HG02943 (cell line): Measurements from ENCODE around the gene ADCY3.

Source experiments
- ATAC-seq: cut with Tn5 transposase; IDR thresholded peaks from one replicate; pipeline ENCODE4 v1.9.1; 2021; ENCODE audit warnings: mild to moderate bottlenecking, low read depth, moderate library complexity; ENCODE audit not compliant: unreplicated experiment

ADCY3 gene

GRCh38 chr2:24878341-24878740, 41.7 kb downstream of the ADCY3 start:
- ATAC-seq, result no peak

GRCh38 chr2:24877646-24878045, 42.4 kb downstream of the ADCY3 start:
- ATAC-seq, result no peak

DNA sequence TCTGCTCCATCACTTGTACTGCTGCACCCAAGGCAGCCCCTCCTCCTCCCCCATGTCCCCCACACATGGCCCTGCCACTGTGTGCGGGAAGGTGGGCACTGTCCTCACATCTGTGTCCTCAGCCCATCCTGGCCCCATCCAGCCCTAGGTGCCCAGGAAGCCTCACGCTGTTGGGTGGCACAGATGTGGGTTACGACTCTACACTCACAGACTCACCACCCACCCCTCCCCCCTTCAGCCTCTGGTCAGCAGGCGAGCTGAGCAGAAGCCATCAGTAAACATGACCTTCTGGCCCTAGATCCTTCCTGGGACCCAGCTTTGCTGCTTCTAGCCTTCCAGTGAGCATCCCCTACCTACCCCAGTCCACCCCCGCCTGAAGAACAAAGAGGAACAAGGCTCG, 43.0 kb downstream of the ADCY3 start:
- ATAC-seq, result no peak

GRCh38 chr2:24875901-24876300, 44.1 kb downstream of the ADCY3 start:
- no peak for ATAC-seq

DNA sequence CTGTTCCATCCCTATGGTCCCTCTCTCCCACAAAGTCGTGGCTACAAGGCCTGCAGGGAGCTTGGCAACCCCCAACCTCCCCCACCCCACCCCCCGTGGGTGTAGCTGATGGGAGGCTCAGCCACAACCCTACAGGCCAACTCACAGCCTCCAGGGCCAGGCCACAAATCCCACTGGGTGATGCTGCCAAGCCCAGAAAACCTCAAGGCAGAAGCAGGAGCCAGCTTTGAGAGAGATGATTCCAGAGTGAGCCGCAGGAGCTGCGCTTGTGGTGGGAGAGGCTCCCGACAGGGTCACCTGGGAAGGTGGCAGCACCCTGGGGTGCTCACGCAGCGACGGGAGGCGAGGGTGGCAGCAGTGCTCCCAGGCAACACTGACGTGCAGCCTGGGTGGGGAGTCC, 44.8 kb downstream of the ADCY3 start:
- no peak for ATAC-seq

- no peak for ATAC-seq
Measured at GRCh38 chr2:24874035-24874434, 46.0 kb downstream of the ADCY3 start.

DNA sequence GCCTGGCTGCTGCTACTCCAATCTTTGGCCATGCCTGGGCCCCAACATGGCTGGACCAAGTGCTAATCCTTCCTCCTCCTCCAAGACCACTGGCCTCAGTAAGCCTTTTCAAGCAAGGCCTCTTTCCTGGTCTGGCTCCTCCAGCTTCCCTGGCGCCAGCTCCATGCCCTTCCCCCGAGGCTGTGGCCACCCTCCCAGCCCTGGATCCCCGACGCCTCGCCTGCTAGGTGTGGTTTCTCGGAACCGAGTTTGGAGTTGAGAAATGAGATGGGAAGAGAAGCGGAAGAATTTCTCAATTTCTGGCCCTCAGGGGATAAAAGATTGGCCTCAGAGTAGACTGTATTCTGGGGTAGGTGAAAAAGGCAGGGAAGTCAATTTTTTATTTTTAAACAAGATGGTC, 46.4 kb downstream of the ADCY3 start:
- no peak for ATAC-seq

DNA sequence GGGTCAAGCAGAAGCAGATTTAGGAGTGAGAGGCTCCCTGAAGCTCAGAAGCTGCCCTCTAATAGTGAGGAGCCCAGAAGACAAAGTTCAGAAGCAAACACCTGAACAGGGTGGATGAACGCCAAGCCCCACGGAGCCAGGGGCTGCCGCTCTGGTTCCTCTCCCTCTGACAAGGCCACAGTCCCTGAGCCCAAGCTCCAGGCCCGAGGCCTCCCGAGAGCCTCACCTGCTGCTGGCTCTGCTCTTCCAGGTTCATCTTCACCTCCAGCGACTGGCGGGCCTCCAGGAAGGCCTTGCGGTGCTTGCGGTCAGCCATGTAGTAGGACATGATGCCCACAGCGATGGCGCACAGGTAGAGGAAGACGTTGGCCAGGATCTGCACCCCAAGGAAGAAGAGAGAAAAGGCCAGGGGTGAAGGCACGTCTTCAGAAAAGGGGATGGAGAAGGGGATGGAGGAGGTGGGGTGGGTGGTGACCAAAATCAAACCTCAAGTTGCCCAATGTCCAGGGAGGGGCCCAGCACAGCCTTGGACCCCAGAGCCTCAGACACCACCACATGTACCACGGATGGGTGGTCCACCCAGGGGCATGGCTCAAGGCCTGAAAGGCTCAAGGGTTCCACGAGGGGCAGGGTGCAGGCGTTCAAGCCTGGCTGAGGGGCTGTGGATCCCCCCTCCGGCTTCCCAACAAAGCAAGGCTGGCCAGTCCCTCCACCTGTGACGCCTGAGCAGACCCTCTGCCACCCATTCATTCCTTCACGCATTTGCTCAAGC, 47.5 kb downstream of the ADCY3 start:
- ATAC-seq, result no peak

GRCh38 chr2:24871852-24872333, 48.1 kb downstream of the ADCY3 start:
- no peak for ATAC-seq

DNA sequence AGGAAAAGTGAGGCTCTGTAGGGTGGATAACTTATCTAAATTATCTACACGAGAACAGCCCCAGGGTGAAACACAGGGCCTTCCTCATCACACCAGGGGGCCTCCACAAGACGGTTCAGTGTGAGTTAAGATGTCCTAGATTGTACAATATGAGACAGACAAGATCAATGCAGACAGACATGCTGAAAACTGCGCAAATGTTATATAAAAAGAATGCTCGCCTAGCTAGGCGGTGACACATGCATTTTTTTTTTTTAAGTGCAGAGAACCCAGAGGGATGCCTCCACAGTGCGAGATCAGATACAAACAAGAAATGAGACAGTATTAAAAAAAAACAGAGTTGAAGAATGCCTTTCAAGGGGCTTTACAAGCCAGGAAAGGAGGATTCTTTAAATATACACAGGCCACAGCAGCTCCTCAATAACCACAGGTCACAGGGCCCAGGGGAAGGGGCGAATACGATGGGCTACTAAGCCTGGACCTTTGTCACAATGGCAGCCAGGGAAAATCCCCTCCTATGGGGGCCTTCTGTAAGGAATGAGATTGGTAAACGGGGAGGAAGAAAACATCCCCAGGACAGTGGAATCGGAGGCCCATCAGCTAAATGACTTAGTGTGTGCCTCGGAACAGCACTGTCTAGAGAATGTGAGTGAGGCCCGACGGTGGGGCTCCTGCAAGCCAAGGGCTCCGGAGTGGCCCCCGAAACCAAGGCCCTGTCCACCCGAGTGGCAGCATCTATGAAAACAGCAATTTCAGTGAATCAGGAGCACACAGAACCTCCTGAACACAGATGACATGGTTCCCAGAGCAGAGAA, 48.9 kb downstream of the ADCY3 start:
- no peak for ATAC-seq

GRCh38 chr2:24870440-24870839, 49.6 kb downstream of the ADCY3 start:
- no peak for ATAC-seq

- ATAC-seq, result no peak
Measured at GRCh38 chr2:24866946-24867345, 53.1 kb downstream of the ADCY3 start.

DNA sequence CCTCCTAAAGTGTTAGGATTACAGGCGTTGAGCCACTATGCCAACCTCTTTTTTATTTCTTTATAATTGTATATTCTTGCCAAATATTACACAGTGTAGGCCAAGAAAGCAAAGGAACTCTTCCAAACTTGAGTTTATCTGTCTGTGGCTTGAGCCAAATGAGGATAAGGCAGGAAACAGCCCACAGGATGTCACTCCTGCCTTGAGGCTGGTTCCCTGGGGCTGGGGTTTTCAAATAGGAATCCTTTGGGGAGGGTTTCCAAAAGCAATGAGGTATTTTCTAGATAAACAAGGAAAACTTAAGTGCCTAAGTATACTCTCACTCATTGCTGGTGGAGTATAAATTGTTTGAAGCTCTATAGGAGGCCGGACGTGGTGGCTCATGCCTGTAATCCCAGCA, 56.4 kb downstream of the ADCY3 start:
- ATAC-seq, result no peak

DNA sequence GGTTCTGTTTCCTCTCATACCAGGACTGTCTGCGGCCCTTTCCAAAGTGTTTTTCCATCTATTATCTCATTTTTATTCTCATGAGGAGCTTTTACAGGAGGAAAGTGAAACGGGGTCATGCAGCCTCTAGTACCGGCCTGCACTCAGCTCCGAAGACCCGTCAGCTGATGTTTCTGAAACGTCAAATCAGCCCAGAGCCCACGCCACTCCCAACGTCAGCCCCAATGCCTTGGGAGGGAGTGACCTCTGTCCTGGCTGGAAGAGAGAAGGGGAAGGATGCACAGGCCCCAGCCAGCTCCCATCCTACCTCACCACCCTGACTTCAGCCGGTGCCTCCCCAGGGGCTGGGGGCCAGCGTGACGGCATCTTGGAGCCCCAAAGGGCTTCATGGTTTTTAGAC, 58.5 kb downstream of the ADCY3 start:
- no peak for ATAC-seq

DNA sequence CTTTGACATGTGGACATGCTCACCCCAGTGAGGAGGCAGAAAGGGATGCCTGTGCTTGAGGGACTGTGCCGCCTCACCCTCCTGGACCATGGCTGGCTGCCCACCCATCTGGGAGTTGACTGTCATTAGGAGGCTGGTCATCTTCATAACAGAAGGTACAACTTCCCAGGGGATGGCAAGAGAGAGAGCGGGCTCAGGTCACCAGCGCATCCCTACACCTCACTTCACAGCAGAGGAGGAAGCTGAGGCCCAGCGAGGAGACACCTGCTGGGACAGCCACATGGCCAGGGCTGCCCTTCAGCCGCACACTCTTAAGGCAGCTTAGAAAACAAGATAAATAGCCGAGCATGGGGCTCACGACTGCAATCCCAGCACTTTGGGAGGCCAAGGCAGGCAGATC, 59.4 kb downstream of the ADCY3 start:
- no peak for ATAC-seq

GRCh38 chr2:24859968-24860600, 60.0 kb downstream of the ADCY3 start:
- ATAC-seq, result no peak

- no peak for ATAC-seq
Measured at GRCh38 chr2:24858996-24859395, 61.0 kb downstream of the ADCY3 start.

DNA sequence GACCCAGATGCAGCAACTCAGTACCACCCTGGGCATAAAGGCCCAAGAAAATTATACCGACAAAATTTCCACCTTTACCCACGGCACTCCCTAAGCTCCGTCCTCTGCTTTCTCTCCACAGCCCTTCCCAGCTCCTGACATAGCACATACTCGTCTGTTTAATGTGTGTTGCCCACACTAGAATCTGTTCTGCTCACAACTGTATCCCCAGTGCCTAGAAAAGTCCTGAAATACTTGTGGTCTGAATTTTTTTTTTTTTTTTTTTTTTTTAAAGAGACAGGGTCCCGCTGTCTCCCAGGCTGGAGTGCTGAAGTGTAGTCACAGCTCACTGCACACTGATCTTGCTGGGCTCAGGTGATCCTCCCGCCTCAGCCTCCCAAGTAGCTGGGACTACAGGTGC, 62.3 kb downstream of the ADCY3 start:
- ATAC-seq, result no peak

- ATAC-seq, result no peak
Measured at GRCh38 chr2:24856791-24857211, 63.2 kb downstream of the ADCY3 start.

GRCh38 chr2:24855726-24856125, 64.3 kb downstream of the ADCY3 start:
- no peak for ATAC-seq

DNA sequence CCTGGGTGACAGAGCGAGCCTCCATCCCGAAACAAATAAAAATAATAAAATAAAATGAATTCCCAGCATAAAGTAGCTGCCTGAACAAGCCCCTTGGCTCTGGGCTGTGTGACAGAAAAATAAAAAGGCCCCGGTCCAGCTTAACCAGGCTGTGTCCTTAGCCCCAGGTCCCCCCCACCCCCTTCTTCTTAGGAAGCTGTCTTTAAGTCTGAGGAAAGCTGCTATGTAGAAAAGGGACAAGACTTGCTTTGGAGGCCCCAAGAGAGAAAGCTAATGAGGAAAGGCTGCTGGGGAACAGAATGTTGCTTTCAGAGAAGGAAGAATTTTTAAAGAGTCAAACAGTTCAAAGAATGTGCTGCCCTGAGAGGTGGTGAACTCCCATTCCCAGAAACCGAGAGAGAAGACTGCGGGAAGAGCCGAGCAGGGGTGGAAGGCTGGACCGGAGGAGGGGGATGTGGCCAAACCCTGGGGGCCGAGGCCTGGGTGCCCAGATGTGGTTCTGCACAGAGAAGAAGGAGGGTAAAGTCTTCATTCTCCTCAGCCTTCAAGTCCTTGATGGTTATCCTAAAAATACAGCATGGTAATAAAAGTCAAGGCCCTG, 64.9 kb downstream of the ADCY3 start:
- no peak for ATAC-seq
